ENCODE data around the gene ACTL10.
"Not testable (repeated sequence)": the region's sequence is repeated elsewhere in the genome, so short reads cannot be mapped to it uniquely, and the experiment has no call there.

Gene ACTL10

GRCh38 chr20:33679758-33680485 is 13.2 kb downstream of the ACTL10 start:
- no peak for DNase-seq

GRCh38 chr20:33680686-33681085 is 13.9 kb downstream of the ACTL10 start:
- DNase-seq: no peak

GRCh38 chr20:33681288-33681687 is 14.5 kb downstream of the ACTL10 start:
- DNase-seq: no peak

- DNase-seq: no peak
These were observed 15.1 kb downstream of the ACTL10 start for GRCh38 chr20:33681728-33682353.

- DNase-seq: no peak
These were observed 18.0 kb downstream of the ACTL10 start for GRCh38 chr20:33684533-33685327.

- peak; percentile 43 for DNase-seq
These were observed 18.8 kb downstream of the ACTL10 start for GRCh38 chr20:33685328-33686099.

GRCh38 chr20:33686100-33686983 is 19.6 kb downstream of the ACTL10 start, which contains the start of gene E2F1:
E2F1 (minus strand) TSS chr20:33686385; CDS start chr20:33686264, 121 bp downstream.
- peak; percentile 97 for DNase-seq

- DNase-seq: no peak
These were observed 20.2 kb downstream of the ACTL10 start for GRCh38 chr20:33686984-33687366.

GRCh38 chr20:33687370-33687915 is 20.7 kb downstream of the ACTL10 start:
- peak; percentile 78 for DNase-seq

GRCh38 chr20:33687993-33688937 is 21.5 kb downstream of the ACTL10 start:
- no peak for DNase-seq

GRCh38 chr20:33688938-33689424 is 22.2 kb downstream of the ACTL10 start:
- no peak for DNase-seq

GRCh38 chr20:33689493-33689892 is 22.8 kb downstream of the ACTL10 start:
- DNase-seq: no peak

- peak; percentile 54 for DNase-seq
These were observed 23.2 kb downstream of the ACTL10 start for GRCh38 chr20:33689973-33690372.

- no peak for DNase-seq
These were observed 26.5 kb downstream of the ACTL10 start for GRCh38 chr20:33693289-33693688.

GRCh38 chr20:33693741-33694638 is 27.2 kb downstream of the ACTL10 start:
- DNase-seq: no peak

GRCh38 chr20:33694639-33695012 is 27.9 kb downstream of the ACTL10 start:
- no peak for DNase-seq

- DNase-seq: no peak
These were observed 29.7 kb downstream of the ACTL10 start for GRCh38 chr20:33696448-33696847.

GRCh38 chr20:33697129-33697528 is 30.4 kb downstream of the ACTL10 start:
- no peak for DNase-seq

GRCh38 chr20:33698966-33699365 is 32.2 kb downstream of the ACTL10 start:
- DNase-seq: not testable (repeated sequence)

Data from suppressor macrophage treated with lipopolysaccharide for 4 hours (primary cell).